Stomach smooth muscle (tissue), 2 donors: ENCODE results near the gene DCLK1.

ENCODE experiments used
- H3K27ac ChIP-seq: one replicate; pipeline ENCODE4 v1.7.0; 2013; ENCODE audit warnings: mild to moderate bottlenecking, low read length, inconsistent platforms
- H3K27me3 ChIP-seq, 2 donors: one replicate each; pipeline ENCODE4 v1.7.0; 2013; ENCODE audit warnings: low read length in 2 of 2; ENCODE audit not compliant: insufficient read depth in 2 of 2, control insufficient read depth in 1 of 2
- H3K36me3 ChIP-seq, 2 donors: one replicate each; pipeline ENCODE4 v1.7.0; 2013; ENCODE audit warnings: low read length in 2 of 2; ENCODE audit not compliant: control insufficient read depth in 2 of 2, insufficient read depth in 2 of 2
- H3K4me1 ChIP-seq: one replicate; pipeline ENCODE4 v1.7.0; 2013; ENCODE audit warnings: low read length; ENCODE audit not compliant: control insufficient read depth, insufficient read depth
- H3K4me3 ChIP-seq, 2 donors: one replicate each; pipeline ENCODE4 v1.7.0; 2013; ENCODE audit warnings: low read length in 2 of 2
- H3K9ac ChIP-seq, 2 donors: one replicate each; pipeline ENCODE4 v1.7.0; 2013; ENCODE audit warnings: low read length in 2 of 2, mild to moderate bottlenecking in 1 of 2
- H3K9me3 ChIP-seq, 2 donors: one replicate each; pipeline ENCODE4 v1.7.0; 2013; ENCODE audit warnings: low read length in 2 of 2; ENCODE audit not compliant: control insufficient read depth in 2 of 2
- donor health status: healthy.
- donor health status: Pancreatic carcinoma.

DCLK1 gene

DNA sequence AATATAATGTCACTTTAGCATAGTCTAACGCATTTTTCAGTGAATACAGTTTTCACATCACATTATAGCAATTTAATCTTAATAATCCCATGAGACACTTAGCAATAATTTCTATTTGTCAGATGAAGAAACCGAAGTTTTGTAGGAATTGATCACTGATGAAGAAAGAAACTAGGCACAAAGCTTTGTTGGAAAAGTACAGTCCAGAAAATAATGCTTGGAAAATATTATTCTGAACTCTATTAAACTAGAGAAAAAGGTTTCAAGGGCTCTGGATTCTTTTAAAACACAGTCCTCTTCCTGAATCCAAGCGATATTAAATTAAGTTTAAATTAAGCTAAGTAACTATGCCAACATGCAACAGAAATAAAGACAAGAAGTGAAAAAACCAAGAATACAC is 62.2 kb downstream of the DCLK1 start:
- no peaks in the 10 kb centered on the region for H3K36me3 ChIP-seq
- H3K4me3 ChIP-seq = no peak overlapping the region
- no peaks in the 10 kb centered on the region for H3K27me3 ChIP-seq
- no peak overlapping the region for H3K27ac ChIP-seq
- no peaks in the 10 kb centered on the region for H3K9me3 ChIP-seq
- no peaks in the 10 kb centered on the region for H3K4me1 ChIP-seq
- no peak overlapping the region for H3K9ac ChIP-seq

DNA sequence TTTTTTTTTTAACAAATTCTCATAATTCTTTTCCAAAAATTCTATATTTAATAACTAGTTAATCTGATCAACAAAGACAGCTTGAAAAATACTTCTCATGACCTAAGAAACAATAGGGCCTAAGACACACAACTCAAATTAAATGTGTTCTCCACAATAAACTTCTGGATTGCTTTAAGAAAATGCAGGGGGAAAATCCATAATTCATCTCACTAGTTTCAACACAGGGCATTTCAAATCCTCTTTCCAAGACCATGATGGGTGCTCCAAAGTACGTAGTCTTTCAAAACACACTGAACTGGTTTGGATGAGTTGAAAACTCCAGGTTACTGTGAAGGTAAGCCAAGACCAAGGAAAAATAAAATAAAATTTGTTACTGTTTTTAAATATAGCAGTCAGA is 62.6 kb downstream of the DCLK1 start:
- Histone ChIP-seq H3K9me3 (no peaks in the 10 kb centered on the region), H3K4me1 (no peaks in the 10 kb centered on the region), H3K36me3 (no peaks in the 10 kb centered on the region), H3K4me3 (no peak overlapping the region), H3K9ac (no peak overlapping the region), H3K27ac (no peak overlapping the region), H3K27me3 (no peaks in the 10 kb centered on the region)

DNA sequence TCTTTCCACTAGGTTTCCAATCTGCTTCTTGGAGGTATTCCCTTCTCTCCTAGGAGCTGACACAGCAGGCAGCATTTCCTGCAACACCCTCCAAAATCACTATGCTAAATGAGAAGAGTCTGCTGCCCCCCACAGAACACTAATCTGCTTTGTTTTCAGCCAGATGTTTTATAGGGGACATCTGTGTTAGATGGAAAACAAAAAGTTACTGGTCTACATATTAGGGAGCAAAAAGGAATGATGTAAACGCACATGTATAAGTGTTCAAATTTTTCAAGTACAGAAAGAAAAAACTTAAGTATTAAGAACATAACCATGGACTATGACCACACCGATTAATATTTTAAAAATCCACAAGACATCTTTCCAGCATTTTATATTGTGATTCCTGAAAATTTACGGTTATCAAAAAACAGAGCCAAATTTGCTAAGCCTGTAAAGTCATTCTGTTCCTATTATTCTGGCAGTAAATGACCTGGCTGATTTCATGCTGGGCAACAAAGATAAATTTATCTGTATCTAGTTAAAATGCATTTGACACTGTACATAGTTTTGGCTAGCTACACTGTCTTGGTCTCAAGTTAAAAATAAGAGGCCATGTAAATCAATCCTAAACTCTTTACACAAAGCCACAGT is 63.3 kb downstream of the DCLK1 start:
- no peaks in the 10 kb centered on the region for H3K9me3 ChIP-seq
- no peaks in the 10 kb centered on the region for H3K4me1 ChIP-seq
- H3K27ac ChIP-seq = no peak overlapping the region
- H3K4me3 ChIP-seq = no peak overlapping the region
- H3K36me3 ChIP-seq = no peaks in the 10 kb centered on the region
- no peaks in the 10 kb centered on the region for H3K27me3 ChIP-seq
- no peak overlapping the region for H3K9ac ChIP-seq

DNA sequence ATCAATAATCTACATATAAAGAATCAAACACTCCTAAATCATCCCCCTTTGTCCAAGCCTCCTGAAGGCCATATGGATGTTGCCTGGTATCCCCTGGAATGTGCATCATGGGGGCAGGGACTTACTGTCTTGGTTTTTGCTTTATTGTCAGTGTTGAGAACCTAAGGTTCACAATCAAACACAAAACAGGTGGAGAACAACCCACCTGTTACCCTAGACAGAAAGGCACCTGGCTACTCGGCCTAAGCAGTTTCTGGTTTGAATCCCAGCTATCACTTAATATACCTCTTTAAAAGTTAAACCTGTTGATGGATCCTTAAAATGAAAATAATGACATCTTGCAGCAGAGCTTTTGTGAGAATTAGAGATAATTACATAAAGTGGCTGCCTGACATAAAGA is 68.9 kb downstream of the DCLK1 start:
- Histone ChIP-seq H3K4me1 (no peaks in the 10 kb centered on the region), H3K9me3 (no peaks in the 10 kb centered on the region), H3K27me3 (no peaks in the 10 kb centered on the region), H3K4me3 (no peak overlapping the region), H3K27ac (no peak overlapping the region), H3K9ac (no peak overlapping the region), H3K36me3 (no peaks in the 10 kb centered on the region)

DNA sequence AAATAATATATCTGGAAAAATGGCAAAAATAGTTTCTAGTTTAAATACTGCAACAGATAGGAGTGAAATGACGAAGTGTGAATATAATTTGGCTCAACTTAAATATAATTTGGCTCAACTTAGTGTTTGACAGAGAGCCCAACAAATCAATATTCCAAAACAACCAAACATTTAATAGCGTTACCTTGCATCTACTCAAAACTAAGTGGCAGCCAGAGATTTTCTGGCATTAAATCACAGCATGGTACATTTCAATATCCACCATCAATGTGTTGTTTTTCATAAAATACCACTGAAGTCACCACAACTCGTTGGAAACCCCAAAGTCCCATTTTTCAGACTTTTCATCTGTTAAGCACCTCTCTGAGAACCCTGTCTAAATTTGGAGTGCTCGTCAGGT is 69.6 kb downstream of the DCLK1 start:
- no peaks in the 10 kb centered on the region for H3K27me3 ChIP-seq
- no peak overlapping the region for H3K4me3 ChIP-seq
- H3K9ac ChIP-seq = no peak overlapping the region
- H3K27ac ChIP-seq = no peak overlapping the region
- H3K36me3 ChIP-seq = no peaks in the 10 kb centered on the region
- no peaks in the 10 kb centered on the region for H3K4me1 ChIP-seq
- H3K9me3 ChIP-seq = no peaks in the 10 kb centered on the region

DNA sequence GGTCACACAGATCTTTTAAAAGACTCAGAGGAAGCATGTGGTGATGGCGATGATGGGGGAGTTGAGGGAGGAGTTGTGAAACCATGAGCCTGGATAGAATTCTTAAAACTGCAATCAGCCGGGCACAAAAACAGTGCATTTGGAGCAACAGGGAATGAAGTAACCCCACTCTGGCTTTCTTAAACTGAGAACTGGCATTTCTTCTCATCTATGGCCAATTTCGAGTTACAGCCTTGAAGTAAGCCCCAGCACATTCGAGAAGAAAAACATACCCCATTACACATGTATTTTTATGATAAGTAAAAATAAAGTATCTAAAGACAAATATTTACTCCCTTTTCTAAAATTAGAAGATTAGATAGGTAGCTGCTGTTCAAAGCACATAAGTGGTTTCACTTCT is 70.1 kb downstream of the DCLK1 start:
- H3K9ac ChIP-seq = no peak overlapping the region
- H3K36me3 ChIP-seq = no peaks in the 10 kb centered on the region
- no peak overlapping the region for H3K4me3 ChIP-seq
- H3K9me3 ChIP-seq = no peaks in the 10 kb centered on the region
- no peaks in the 10 kb centered on the region for H3K4me1 ChIP-seq
- no peaks in the 10 kb centered on the region for H3K27me3 ChIP-seq
- no peak overlapping the region for H3K27ac ChIP-seq

DNA sequence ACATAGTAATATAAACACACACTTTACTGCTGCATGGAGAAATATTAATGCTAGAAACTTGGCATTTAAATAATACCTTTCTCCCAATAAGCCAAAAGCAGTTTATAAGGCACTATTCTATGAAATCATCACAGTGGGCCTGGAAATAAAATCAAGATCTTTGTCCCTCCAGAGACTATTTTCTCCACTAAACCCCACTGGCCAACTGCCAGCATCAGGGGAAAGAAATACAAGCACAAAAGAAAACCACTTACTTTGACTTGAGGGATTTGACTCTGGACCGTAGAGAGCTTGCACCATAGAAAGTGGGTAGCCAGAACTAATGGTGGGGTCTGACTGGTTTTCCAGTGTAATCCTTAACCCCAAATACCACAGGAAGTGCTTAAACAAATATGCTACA is 71.9 kb downstream of the DCLK1 start:
- Histone ChIP-seq H3K27ac (no peak overlapping the region), H3K36me3 (no peaks in the 10 kb centered on the region), H3K27me3 (no peaks in the 10 kb centered on the region), H3K4me3 (no peak overlapping the region), H3K9me3 (no peaks in the 10 kb centered on the region), H3K9ac (no peak overlapping the region), H3K4me1 (no peaks in the 10 kb centered on the region)

DNA sequence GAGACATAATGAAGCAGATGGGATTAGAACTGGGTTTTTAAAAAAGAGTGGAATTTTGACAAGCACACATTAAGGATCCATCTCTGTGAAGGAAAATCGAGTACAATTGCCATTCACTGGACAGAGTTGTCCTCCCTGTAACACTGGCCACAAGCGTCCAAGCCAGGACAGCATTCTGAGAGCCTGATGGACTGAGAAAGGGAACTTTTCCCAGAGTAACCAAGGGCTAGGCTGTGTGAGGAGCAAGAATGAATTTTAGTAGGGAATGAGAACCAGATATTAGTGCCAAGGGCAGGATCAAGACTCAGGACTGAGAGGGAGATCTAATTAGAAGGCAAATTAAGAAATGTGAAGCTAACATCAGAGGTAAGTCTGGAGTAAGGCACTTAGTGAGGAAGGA is 73.1 kb downstream of the DCLK1 start:
- no peaks in the 10 kb centered on the region for H3K36me3 ChIP-seq
- H3K27ac ChIP-seq = no peak overlapping the region
- H3K9ac ChIP-seq = no peak overlapping the region
- no peaks in the 10 kb centered on the region for H3K27me3 ChIP-seq
- H3K4me3 ChIP-seq = no peak overlapping the region
- no peaks in the 10 kb centered on the region for H3K9me3 ChIP-seq
- no peaks in the 10 kb centered on the region for H3K4me1 ChIP-seq

DNA sequence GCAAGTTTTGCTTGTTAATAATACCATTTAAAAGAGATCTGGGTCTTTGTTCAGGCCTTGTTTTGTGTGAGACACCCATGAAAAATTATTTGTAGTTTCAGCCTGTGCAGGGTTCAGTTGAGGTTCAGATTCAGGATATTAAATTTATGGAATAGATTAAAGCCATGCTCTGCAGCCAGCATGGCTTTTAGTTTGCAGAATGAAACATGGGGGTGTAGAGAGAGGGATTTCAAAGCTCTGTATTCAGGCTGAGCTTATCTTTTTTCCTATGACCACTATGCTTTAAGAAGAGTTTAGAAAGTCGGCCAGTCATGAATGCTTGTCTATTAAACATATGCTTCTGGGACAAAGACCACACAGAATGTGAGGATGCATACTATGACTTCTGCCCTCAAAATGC is 73.6 kb downstream of the DCLK1 start:
- Histone ChIP-seq H3K27me3 (no peaks in the 10 kb centered on the region), H3K9ac (no peak overlapping the region), H3K4me1 (no peaks in the 10 kb centered on the region), H3K4me3 (no peak overlapping the region), H3K27ac (no peak overlapping the region), H3K9me3 (no peaks in the 10 kb centered on the region), H3K36me3 (no peaks in the 10 kb centered on the region)

DNA sequence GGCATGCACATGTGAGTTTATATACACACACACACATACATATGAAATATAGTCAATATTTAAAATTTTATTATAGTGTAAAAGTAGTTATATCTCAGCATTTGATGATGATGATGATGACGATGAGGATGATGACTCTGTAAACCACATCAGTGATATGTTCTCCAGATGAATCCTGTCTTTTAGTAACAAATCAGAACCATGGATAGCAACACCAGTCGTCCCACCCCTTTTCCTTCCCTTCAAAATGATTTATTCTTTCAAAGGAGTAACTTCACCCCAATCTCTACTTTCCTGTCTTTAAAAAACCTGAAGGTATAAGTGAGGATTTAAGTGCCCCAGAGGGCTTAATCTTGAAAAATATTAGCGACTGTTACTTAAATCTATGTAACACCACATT is 74.1 kb downstream of the DCLK1 start:
- Histone ChIP-seq H3K9ac (no peak overlapping the region), H3K4me3 (no peak overlapping the region), H3K27me3 (no peaks in the 10 kb centered on the region), H3K9me3 (no peaks in the 10 kb centered on the region), H3K27ac (no peak overlapping the region), H3K4me1 (no peaks in the 10 kb centered on the region), H3K36me3 (no peaks in the 10 kb centered on the region)

DNA sequence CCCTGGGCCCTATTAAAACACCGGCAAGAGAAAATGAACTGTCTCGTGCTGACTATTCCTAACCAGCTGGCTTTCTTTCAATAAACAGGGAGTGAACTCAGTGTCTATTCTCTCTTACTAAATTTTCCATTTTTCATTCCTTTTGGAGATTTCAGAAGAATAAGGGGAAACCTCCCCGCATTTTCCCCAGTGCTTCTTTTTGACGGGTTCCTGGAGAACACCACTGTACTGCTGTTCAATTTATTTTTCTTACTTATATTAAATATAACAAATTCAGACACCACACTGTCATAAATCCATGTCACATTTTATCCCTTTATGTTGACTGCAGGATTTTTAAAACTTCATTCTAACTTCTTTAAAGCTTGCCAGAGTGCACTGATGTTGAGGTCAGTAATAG is 75.8 kb downstream of the DCLK1 start:
- Histone ChIP-seq H3K4me1 (no peaks in the 10 kb centered on the region), H3K9me3 (no peaks in the 10 kb centered on the region), H3K27ac (no peak overlapping the region), H3K9ac (no peak overlapping the region), H3K4me3 (no peak overlapping the region), H3K36me3 (no peaks in the 10 kb centered on the region), H3K27me3 (no peaks in the 10 kb centered on the region)
